AG08395 (cell line): ENCODE data around the gene CA11.
"Not testable (repeated sequence)": the region's sequence is repeated elsewhere in the genome, so short reads cannot be mapped to it uniquely, and the experiment has no call there.

Experiments used
- DNase-seq: peaks from one replicate; pipeline ENCODE4 v3.0.0; 2012; ENCODE audit warnings: mixed read lengths, low spot score

The CA11 gene

DNA sequence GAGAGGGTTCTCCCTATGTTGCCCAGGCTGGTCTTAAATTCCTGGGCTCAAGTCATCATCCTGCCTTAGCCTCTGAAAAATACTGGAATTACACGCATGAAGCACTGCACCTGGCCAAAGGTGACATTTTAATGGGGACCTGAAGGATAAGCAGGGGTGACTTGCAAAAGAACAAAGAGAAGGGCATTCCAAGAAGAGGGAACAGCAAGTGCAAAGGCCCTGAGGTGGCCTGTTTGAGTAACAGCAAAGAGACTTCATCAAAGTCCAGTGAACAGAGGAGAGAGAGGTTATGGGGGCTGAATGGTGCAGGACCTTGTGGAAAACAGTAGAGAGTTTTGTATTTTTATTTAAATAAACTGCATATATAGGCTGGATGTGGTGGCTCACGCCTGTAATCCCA is 4.1 kb downstream of the CA11 start:
- DNase-seq, result no peak

- no peak for DNase-seq
Observed at GRCh38 chr19:48639483-48640375, 6.3 kb downstream of the CA11 start.

GRCh38 chr19:48638831-48639381 is 7.1 kb downstream of the CA11 start:
- no peak for DNase-seq

- DNase-seq, result peak; percentile 96
Observed at GRCh38 chr19:48637948-48638830, 7.8 kb downstream of the CA11 start.

- DNase-seq, result peak; percentile 97
Observed at GRCh38 chr19:48637449-48637947, 8.5 kb downstream of the CA11 start.

DNA sequence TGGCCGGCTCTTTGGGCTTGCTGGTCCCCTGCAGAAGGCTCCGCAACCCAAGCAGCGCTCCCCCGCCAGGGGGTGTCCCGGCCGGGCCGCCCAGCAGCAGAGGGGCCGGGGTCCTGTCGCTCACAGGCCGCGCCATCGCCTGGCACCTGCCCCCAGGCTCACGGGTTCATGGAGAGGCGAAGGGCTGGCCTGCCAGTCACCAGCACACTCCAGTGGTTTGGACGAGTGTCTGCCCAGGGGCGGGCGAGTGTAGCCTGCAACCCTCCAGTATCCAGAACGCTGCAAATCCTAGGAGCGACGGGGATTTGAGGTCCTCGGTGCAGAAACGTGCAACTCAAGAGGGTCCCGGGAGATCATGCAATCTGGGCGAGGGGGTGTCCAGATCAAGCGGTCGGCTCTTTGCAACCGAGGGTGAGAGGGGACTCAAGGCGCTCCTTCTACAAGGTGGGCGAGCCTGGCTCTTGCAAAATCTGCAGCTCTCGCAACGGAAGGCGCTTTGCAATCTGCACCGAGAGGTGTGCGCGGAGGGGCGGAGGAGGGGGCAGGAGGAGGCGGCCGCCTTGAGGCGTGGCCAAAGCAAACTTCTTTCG is 9.0 kb downstream of the CA11 start, which contains the start of gene DBP:
DBP (minus strand) TSS at position 521 of the 590 bp plus-strand sequence; CDS start at position 136, 385 bp downstream.
- DNase-seq, result no peak

GRCh38 chr19:48635966-48636858 is 9.8 kb downstream of the CA11 start:
- no peak for DNase-seq

DNA sequence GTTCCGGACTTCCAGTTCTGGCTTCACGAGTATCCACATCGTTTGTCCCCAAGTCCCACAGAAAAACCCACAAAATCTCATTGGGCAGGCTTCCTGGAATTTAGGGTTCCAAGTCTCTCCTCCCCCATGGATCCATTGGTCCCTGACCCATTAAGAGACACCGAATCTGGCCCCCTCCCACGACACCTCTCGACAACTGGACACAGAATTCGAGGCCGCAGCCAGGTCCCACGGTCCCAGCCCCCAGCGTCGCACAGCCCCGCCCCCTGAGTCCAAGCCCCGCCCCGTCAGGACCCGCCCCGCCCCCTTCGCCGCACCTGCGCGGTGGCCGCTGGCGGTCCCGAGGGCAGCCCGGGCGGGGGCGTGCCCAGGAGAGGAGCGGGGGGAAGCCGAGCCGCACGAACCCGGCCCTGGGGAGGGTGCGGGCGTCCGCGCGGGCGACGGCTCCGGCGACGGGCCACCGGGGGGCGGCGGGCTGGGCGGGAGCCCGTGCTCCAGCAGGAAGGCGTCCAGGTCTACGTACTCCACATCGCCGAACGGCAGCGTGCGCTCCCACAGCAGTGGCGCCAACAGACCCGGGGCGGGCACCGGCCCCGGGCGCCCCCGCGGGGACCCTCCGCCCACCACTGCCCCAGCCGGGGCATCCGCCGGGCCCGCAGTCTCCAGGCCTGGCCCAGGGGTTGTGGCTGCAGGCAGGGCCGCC is 10.6 kb downstream of the CA11 start:
- DNase-seq, result peak; percentile 67

- peak; percentile 89 for DNase-seq
Observed at GRCh38 chr19:48634424-48635262, 11.3 kb downstream of the CA11 start.

DNA sequence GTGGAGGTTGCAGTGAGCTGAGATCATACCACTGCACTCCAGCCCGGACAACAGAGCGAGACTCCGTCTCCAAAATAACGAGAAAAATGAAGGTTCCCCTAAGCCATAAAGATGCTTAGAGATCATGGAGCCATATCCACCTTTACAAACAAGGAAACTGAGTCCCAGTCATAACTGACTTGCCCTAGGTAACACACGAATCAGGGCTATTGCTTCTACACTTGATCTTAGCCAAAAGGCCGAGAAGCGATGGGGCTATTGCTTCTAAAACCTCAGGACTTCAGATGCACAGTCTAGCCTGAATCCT is 12.0 kb downstream of the CA11 start:
- DNase-seq, result no peak

DNA sequence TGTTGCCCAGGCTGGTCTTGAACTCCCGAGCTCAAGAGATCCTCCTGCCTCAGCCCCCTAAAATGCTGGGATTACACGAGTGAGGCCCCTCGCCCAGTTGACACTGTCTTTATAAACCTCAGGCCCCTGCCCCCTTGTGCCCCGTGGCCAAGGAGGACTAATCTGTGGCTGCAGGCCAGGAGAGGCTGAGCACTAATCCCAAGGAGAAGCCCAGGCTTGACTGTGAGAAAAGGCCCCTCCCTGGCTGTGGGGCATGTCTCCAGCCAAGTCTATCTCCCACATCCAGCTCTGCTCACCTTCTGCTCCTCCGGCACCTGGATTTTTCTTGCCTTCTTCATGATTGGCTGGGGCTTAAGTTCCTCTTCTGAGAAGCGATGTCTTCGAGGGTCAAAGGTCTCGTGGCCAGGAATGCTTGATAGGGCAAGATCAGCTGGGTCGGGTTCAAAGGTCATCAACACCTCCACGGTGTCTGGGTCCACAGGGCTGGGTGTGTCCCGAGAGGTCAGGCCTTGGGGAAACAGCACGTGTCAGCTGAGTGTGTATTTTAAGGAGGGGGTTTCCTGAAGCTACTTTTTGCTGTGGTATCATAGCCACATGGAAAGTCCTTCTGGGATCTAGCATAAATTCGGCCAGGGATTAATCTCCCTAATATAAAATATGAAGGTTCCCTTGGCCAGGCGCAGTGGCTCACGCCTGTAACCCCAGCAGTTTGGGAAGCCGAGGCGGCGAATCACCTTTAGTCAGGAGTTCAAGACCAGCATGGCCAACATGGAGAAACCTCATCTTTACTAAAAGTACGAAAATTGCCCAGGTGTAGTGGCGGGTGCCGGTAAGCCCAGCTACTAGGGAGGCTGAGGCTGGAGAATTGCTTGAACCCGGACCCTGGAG is 12.6 kb downstream of the CA11 start:
- no peak for DNase-seq

DNA sequence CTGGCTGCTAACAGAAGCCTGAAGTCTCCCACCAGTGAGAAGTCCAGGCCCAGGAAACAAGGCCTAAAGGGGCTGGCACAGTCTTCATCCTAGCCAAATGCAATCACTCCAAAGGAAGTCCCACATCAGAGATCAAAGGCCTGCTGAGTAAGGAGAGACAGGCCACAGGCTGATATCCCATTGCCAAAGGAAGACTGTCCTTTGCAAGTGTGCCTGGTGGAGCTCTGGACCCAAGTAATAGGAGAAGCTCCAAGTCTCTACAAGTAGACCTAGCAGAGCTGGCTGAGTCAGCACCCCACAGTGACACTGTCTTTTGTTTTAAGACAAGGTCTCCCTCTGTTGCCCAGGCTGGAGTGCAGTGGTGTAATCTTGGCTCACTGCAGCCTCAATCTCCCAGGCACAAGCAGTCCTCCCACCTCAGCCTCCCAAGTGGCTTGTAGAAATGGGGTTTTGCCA is 13.3 kb downstream of the CA11 start:
- DNase-seq, result no peak

- DNase-seq, result not testable (repeated sequence)
Observed at GRCh38 chr19:48632286-48632685, 13.7 kb downstream of the CA11 start.

DNA sequence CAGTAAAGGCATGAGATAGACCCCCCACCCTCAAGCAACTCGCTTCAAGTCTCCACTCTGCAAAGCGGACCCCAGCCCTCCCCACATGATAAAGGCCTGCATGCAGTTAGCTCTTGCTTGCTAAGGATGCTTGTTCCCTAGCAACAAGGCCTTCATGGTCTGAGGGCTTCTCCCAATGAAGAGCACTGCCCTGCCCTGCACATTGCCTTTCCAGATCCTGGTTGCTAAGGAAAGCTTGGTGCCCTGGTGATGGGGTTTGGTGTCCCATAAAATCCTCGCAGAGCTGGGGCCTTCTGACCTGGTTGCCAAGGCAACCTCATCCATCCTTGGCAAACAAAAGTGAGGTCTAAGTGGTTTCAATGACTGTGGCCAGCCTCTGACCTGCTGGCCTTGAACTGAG is 14.8 kb downstream of the CA11 start:
- DNase-seq, result no peak

GRCh38 chr19:48630296-48631063 is 15.5 kb downstream of the CA11 start:
- DNase-seq, result no peak

DNA sequence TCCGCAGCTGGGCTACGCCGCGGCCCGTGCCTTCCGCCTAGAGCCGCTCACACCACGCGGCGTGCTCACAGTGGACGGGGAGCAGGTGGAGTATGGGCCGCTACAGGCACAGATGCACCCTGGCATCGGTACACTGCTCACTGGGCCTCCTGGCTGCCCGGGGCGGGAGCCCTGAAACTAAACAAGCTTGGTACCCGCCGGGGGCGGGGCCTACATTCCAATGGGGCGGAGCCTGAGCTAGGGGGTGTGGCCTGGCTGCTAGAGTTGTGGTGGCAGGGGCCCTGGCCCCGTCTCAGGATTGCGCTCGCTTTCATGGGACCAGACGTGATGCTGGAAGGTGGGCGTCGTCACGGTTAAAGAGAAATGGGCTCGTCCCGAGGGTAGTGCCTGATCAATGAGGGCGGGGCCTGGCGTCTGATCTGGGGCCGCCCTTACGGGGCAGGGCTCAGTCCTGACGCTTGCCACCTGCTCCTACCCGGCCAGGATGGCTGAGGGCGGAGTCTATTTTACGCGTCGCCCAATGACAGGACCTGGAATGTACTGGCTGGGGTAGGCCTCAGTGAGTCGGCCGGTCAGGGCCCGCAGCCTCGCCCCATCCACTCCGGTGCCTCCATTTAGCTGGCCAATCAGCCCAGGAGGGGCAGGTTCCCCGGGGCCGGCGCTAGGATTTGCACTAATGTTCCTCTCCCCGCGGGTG is 16.2 kb downstream of the CA11 start:
- DNase-seq, result no peak

- no peak for DNase-seq
Observed at GRCh38 chr19:48629297-48629598, 16.7 kb downstream of the CA11 start.
